DMS 273 (cell line): ENCODE measurements around the gene PSMB10.
A peak's percentile ranks its signal among the peaks of the same experiment; 100 is the strongest.

ENCODE experiments used
- DNase-seq: peaks from one replicate; lab custom pipeline; 2025; ENCODE audit not compliant: unreplicated experiment; lab: John Stamatoyannopoulos, UW

Gene PSMB10

DNA sequence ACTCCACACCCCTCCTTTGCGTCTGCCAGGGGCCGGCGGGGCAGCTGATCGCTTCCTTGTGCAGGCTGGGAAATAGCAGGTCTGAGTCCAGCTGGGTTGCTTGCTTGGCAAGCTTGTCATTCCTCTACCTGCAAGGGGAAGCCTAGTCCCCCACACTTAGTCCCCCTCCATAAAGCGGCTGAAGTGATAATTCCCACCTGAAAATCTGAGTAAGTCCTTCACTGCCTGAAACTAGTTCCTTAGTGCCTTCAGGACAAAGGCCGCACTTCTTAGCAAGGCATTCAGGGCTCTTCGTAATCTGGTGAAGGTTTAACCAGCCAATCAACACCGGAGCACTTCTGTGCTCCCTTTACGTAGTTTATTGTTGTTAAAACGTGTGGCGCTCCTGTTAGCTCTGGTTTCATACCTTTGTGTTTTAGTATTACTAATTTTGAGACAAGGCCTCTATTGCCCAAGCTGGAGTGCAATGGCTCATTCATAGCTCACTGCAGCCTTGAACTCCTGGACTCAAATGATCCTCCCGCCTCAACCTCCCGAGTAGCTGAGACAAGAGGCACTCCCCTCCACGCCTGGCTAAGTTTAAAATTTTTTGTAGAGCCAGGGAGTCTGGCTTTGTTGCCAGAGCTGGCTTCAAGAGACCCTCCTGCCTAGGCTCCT is 42.8 kb downstream of the PSMB10 start:
- peak; percentile 64 for DNase-seq

DNA sequence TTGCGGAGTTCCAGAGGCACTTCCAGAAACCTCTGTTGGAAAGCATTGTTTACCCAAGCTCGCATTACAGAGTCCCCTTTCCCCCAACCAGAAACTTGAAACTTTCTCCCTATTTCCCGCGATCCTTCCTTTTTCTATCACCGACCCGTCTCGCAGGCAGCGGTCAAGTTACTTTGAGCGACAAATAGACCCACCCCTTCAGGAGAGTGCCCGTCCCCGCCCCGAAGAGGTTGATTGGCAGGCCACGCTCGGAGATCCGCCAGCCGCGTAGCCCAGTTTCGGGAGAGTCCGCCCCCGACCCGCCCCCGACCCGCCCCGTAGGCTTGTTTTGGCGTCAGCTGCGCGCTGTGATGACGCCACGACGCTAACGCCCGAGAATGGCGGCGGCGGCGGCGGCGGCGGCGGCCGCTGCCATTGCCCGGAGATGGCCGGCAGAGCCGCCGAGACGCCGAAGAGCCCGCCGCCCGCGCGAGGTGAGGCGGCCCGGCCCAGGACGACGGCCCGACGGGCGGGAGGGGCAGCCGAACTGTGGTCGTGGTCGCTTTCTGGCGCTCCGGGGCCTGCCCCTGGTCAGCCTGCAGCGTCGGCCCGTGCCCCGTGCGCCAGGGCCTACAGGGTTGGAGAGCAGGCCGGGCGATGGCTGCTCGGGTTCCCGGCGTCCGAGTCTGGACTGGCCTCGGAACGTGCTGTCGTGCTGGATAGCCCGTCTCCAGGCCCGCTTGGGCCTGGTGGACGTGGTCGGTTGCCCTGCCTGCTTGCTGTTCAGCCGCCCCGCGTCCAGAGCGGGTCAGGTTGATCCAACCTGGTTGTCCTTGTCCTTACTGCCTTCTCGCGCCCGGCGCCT is 43.5 kb downstream of the PSMB10 start, which contains the start of gene PSKH1:
TSS of gene PSKH1 (plus strand) at position 356 of the 844 bp plus-strand sequence. CDS start 15,496 bp downstream, outside the sequence.
- peak; percentile 98 for DNase-seq

DNA sequence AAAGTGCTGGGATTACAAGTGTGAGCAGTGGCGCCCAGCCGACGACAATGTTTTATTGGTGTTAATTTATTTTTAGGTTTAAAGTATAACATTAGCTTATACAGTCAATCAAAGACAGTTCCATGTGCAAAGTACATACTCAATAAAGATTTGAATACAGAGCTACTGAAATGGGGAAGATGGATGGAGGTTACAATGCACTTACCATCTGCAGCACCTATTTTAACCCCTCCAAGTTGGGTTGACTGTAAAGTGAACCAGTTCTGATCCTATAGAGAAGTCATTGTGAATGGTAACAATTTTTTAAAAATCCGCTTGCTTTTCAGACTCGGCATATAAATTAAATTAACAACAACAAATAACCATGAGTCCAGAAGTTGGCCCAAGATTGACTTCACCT is 44.3 kb downstream of the PSMB10 start:
- no peak for DNase-seq

GRCh38 chr16:67888331-67888730 is 48.3 kb downstream of the PSMB10 start:
- DNase-seq: no peak

GRCh38 chr16:67886387-67886786 is 50.3 kb downstream of the PSMB10 start:
- DNase-seq: no peak

DNA sequence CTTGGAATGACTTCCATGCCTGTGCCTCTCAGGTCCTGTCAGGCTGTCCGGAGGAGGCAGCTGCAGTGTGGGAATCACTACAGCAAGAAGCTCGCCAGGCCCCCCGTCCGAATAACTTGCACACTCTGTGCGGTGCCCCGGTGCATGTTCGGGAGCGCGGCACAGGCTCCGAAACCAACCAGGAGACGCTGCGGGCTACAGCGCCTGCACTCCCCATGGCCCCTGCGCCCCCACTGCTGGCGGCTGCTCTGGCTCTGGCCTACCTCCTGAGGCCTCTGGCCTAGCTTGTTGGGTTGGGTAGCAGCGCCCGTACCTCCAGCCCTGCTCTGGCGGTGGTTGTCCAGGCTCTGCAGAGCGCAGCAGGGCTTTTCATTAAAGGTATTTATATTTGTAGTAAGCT is 50.7 kb downstream of the PSMB10 start:
- DNase-seq: no peak

- no peak for DNase-seq
Observed at GRCh38 chr16:67885545-67885944, 51.1 kb downstream of the PSMB10 start.

- DNase-seq: peak; percentile 97
Observed at GRCh38 chr16:67884684-67885083, 52.0 kb downstream of the PSMB10 start, which contains the start of gene NRN1L. Gene NRN1L, plus strand, starts transcription at chr16:67884885. Its CDS starts 19 bp downstream, at chr16:67884904.
